Measurements from ENCODE around the gene RNF180.
"Not testable (repeated sequence)": the region's sequence is repeated elsewhere in the genome, so short reads cannot be mapped to it uniquely, and the experiment has no call there.

Gene RNF180

GRCh38 chr5:64180661-64181343, 15.2 kb downstream of the RNF180 start:
- DNase-seq (ENCODE audit: low spot score), result no peak

GRCh38 chr5:64181440-64181839, 15.8 kb downstream of the RNF180 start:
- DNase-seq (ENCODE audit: low spot score), result no peak

GRCh38 chr5:64183956-64184355, 18.3 kb downstream of the RNF180 start:
- DNase-seq (ENCODE audit: low spot score), result no peak

- DNase-seq (ENCODE audit: low spot score), result no peak
These were observed 19.2 kb downstream of the RNF180 start for GRCh38 chr5:64184832-64185231.

- DNase-seq (ENCODE audit: low spot score), result no peak
These were observed 23.1 kb downstream of the RNF180 start for GRCh38 chr5:64188776-64189175.

- no peak for DNase-seq (ENCODE audit: low spot score)
These were observed 25.1 kb downstream of the RNF180 start for GRCh38 chr5:64190562-64191306.

GRCh38 chr5:64195981-64196380, 30.3 kb downstream of the RNF180 start:
- no peak for DNase-seq (ENCODE audit: low spot score)

- no peak for DNase-seq (ENCODE audit: low spot score)
These were observed 33.8 kb downstream of the RNF180 start for GRCh38 chr5:64199425-64199824.

GRCh38 chr5:64201996-64202395, 36.4 kb downstream of the RNF180 start:
- DNase-seq (ENCODE audit: low spot score), result no peak

- DNase-seq (ENCODE audit: low spot score), result no peak
These were observed 41.0 kb downstream of the RNF180 start for GRCh38 chr5:64206653-64207052.

GRCh38 chr5:64207978-64208377, 42.3 kb downstream of the RNF180 start:
- DNase-seq (ENCODE audit: low spot score), result no peak

GRCh38 chr5:64209353-64209752, 43.7 kb downstream of the RNF180 start:
- no peak for DNase-seq (ENCODE audit: low spot score)

- no peak for DNase-seq (ENCODE audit: low spot score)
These were observed 45.2 kb downstream of the RNF180 start for GRCh38 chr5:64210866-64211265.

- DNase-seq (ENCODE audit: low spot score), result no peak
These were observed 47.4 kb downstream of the RNF180 start for GRCh38 chr5:64213011-64213410.

GRCh38 chr5:64213531-64213930, 47.9 kb downstream of the RNF180 start:
- no peak for DNase-seq (ENCODE audit: low spot score)

GRCh38 chr5:64214132-64214531, 48.5 kb downstream of the RNF180 start:
- DNase-seq (ENCODE audit: low spot score), result no peak

GRCh38 chr5:64221911-64222310, 56.3 kb downstream of the RNF180 start:
- no peak for DNase-seq (ENCODE audit: low spot score)

- not testable (repeated sequence) for DNase-seq (ENCODE audit: low spot score)
These were observed 59.8 kb downstream of the RNF180 start for GRCh38 chr5:64225286-64225981.

- not testable (repeated sequence) for DNase-seq (ENCODE audit: low spot score)
These were observed 61.5 kb downstream of the RNF180 start for GRCh38 chr5:64227131-64227537.

GRCh38 chr5:64229163-64229774, 63.6 kb downstream of the RNF180 start:
- no peak for DNase-seq (ENCODE audit: low spot score)

- DNase-seq (ENCODE audit: low spot score), result no peak
These were observed 95.1 kb downstream of the RNF180 start for GRCh38 chr5:64260756-64261155.

- no peak for DNase-seq (ENCODE audit: low spot score)
These were observed 103.5 kb downstream of the RNF180 start for GRCh38 chr5:64269164-64269563.

GRCh38 chr5:64273276-64273675, 107.6 kb downstream of the RNF180 start:
- no peak for DNase-seq (ENCODE audit: low spot score)
